Kasumi-1 (cell line): ENCODE results near the gene FOXJ3.
A peak's percentile ranks its signal among the peaks of the same experiment; 100 is the strongest.

Experiments used
- DNase-seq, 2 experiments: peaks; one replicate each; lab custom pipeline; 2025; lab: John Stamatoyannopoulos, UW

Gene FOXJ3

GRCh38 chr1:42189931-42190853 is 144.8 kb downstream of the FOXJ3 start:
- DNase-seq: no peak

DNA sequence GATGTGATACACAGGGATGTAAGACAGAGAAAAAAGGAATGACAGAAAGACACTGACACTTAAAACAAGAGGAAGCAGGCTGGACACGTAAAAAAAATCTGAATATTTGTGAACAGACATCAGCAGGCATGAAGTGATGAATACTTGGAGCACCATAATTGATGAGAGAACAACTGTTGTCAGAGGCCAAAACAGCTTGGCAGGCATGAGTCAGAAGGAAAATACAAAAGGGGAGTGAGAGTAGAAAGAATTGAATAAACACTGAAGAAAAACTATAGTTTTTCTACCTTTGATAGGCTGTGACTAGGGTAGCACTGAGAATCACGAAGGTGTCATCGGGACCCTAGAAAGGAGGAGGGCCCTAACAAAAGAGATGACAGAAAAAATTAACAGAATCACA is 148.9 kb downstream of the FOXJ3 start:
- no peak for DNase-seq

DNA sequence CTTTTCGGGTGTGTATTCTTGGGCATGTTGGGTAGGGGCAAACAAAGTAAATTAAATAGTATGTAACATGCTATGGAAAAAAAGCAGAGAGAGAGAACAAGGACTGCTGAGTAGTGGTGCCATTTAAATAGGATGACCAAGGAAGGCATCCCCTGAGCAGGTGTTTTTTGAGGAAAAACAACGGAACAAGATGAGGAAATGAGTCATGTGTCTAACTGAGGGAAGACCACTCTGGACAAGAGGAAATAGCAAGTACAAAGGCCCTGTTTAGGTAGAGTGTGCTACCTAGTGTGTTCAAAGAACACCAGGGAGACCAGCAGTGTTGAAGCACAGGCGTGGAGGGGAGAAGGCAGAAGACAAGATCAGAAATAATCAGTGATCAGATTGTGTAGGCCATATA is 150.4 kb downstream of the FOXJ3 start:
- DNase-seq: no peak

DNA sequence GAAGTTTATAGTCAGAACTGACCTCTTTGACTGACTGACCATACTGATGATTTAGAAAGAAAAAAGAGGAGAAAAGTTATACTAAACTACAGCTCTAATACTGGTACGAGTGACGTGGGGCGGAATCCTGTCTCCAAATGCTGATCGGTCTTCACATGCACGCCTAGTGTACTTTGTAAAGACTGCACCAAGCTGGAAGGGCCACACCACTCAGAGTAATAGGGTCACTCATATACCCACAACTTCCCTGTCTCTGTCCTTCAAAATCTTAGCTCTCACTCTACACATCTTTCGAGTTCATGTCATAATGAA is 151.1 kb downstream of the FOXJ3 start:
- no peak for DNase-seq

GRCh38 chr1:42183210-42183956 is 151.7 kb downstream of the FOXJ3 start:
- no peak for DNase-seq

DNA sequence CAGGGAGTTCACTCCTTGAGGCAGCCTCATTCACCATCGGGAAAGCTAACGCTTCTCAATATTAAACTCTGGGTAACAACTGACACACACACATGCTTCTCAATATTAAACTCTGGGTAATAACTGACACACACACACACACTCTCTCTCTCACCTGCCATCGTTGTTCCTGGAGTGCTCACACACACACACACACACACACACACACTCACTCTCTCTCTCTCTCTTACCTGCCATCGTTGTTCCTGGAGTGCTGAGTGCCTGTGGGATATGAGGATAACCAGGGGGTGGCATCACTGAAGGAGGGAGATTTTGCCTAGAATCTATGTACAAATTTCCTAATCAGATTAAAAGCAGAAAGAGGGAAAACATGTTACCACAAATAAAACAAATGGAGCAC is 153.3 kb downstream of the FOXJ3 start:
- DNase-seq: no peak

DNA sequence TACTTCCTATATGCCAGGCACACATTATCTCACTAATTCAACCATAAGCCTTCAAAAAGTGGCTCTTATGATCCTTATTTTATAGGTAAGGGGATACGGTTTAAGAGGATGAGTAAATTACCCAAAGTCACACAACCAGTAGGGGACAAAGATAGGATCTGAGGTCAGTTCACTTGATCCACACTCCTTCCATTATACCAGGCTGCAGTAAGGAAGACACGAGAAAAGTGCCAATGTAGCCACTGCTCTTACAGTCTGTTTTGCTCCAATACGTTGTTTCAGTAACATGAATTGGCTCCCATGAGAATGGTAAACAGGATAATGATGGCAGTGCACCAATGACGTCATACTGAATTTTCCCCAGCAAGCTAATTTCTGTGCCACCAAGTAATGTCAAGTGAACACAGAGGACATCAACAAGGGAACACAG is 155.1 kb downstream of the FOXJ3 start:
- DNase-seq: no peak

- no peak for DNase-seq
Observed at GRCh38 chr1:42179275-42179674, 155.8 kb downstream of the FOXJ3 start.

GRCh38 chr1:42178249-42178648 is 156.8 kb downstream of the FOXJ3 start:
- DNase-seq: no peak

- DNase-seq: no peak
Observed at GRCh38 chr1:42177541-42177981, 157.5 kb downstream of the FOXJ3 start.

- peak; percentile 39 to 52 for DNase-seq
Observed at GRCh38 chr1:42176902-42177519, 158.0 kb downstream of the FOXJ3 start.

GRCh38 chr1:42175314-42176054 is 159.6 kb downstream of the FOXJ3 start:
- DNase-seq: no peak

DNA sequence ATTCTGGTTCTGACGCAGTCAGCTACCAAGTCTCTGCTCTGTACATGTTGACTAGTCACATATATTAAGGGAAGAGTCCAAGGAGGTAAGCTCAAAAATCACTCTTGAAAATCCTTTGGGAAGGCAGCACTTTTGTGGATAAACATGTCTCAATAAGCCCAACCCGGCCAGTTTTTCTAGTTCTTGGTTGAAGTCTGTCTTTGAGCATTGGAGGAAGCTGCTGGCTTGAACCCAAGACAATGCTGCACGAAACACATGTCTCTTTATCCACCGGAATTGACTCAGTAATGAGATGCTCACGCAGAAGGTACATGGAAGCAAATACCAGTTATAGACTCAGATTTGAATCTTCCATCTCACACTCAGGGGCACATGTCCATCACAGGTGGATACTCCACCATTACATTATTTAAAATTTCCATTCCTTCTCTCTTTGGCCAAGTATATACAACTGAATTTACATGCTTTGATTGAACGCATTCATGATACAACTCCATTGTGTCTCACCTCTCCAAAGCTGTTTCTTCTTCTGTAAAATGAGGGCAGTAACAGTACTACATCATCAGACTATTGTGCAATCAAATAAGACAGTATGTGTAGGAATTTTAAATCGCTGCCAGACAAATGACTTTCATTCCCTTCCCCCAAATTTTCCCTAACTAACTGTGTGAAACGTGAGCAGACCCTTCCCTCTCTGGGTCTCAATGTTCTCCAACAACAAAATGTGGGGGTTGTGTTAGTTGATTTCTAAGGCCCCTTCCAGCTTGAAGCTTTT is 160.9 kb downstream of the FOXJ3 start:
- DNase-seq: no peak

DNA sequence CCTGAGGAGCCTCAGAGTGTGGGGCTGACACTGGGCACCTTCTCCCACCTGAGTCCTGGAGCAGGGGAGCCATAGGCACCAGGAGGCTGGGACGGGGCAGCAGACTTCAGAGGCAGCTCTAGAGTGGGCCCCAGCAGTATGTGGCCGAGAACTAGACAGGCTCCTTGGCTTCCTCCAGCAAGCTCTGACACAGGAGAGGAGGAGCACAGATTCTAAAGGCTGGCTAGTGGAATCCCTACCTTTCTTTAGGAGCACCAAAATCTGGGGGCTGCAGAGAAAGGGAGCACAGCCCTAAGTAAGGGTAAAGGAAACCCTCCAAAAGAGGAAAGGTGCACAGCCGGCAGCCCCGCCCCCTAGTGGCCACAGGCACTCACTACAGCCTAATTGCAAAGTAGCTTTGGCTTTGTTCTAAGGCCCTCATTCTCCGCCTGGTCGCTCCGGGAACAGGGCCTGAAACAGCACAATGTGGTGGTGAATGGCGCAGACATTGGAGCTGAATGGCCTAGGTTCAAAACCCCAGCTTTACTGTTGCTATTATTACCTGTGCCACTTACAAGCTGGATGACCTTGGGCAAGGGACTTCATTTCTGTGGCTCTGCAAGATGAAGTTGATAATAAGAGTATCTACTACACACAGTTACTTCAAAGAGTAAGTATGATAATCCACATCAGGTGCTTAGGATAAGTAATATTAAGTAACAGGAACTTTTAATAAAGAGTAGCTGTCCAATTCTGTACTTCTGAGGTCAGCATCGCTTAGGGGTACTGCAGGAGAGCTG is 161.7 kb downstream of the FOXJ3 start:
- DNase-seq: peak; percentile 66 to 72

DNA sequence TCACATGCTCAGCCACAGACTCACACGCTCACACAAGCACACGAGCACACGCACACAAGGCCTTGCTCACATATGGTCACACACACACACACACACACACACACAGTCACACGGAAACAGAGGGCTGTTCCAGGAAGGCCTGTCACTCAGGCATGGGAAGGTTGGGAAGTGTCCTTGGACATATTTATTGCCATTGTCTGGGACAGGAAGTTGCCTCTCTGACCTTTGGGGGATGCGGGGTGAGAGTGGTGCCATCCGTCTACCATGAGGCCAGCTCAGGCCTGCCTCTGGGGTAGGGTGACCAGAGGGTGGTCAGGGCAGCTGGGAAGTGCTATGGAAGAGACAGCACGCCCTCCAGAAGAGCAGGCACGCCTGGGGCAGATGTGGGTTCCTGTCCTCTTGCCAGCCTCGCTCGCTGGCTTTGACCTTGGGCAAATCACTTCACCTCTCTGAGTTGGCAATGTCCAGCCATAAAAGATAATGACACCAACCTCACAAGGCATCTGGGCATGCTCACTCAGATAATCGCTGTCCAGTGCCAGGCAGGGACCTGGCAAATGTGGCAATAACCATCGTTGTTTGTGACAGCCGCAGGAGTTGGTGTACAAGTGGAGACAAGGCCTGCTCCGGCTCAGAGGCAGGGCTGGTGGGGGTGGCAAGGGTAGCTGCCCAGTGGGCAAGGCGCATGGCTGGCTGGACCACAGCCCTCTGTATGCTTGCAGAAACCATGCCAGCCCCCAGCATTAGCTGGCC is 162.5 kb downstream of the FOXJ3 start:
- no peak for DNase-seq

DNA sequence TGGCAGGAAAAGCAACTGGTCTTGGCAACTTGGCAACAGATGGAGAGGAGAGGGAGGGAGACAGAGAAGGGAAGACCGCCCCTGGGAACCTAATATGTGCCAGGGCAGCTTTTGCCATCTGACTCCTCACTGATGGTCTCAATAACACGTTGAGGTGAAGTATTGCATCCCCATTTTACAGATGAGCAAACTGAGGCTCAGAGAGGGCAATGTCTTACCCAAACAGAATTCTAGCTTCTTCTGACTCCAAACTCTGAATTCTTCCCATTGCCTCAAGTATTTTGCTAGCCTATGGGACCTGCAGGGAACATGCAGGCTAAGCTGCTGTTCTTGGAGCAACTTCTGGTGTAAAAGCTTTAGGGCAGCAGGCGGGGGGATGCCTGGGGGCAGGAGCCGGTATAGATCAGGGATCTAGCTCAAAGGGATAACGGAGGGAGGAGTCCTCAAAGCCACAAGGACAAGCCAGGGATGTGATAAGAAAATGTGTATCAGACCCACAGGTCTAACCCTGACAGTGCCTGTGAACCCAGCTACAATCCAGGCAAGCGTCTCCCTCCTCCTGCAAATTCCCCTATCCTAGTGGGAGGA is 163.3 kb downstream of the FOXJ3 start:
- DNase-seq: no peak

- no peak for DNase-seq
Observed at GRCh38 chr1:42170779-42171621, 164.0 kb downstream of the FOXJ3 start.

- no peak for DNase-seq
Observed at GRCh38 chr1:42168763-42169162, 166.3 kb downstream of the FOXJ3 start.

GRCh38 chr1:42168391-42168670 is 166.7 kb downstream of the FOXJ3 start:
- no peak for DNase-seq
